ENCODE results near the gene SLC6A8.
A peak's percentile ranks its signal among the peaks of the same experiment; 100 is the strongest.
"Not testable (repeated sequence)": the region's sequence is repeated elsewhere in the genome, so short reads cannot be mapped to it uniquely, and the experiment has no call there.

SLC6A8 gene

DNA sequence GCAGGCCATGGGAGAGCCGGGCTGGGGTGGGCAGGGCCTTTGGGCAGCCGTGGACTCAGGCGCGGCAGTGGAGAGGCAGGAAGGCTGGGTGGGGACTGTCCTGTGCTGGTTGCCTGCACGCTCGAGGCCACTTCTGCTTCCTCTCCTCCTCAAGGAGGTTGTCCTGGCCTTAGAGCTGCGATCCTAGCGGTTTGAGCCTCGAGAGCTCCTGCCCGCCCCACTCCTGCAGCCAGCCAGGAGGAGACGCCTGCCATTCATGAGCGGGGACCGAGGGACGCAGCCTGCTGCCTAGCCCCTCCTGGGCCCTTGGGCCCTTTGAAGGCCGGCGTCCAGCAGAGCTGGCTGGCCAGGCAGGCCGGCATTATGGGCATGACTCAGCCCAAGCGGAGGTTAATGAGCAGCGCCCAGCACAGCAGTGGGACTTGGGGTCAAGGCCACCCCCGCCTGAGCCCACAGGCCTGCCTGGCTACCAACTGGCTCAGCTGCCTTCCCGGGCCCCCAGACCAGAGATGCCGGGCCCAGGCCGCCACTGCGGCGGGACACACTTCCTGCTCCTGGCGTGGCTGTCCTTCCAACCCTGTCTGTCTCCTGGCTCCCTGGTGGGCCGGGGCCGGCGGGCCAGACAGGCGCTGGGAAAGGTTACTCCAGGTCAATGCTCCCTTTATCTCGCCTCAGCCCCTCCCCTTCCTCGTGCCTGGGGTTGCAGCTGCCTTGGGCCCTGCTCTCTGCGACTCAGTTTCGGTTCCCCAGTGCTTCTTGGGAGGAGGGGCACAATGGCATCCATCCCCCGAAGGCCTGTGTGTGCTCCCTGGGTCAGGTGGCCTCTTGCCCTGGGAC is 38.8 kb downstream of the SLC6A8 start:
- peak; percentile 62 for DNase-seq (ENCODE audit: low read depth)
- TF ChIP-seq, protein P1, sequence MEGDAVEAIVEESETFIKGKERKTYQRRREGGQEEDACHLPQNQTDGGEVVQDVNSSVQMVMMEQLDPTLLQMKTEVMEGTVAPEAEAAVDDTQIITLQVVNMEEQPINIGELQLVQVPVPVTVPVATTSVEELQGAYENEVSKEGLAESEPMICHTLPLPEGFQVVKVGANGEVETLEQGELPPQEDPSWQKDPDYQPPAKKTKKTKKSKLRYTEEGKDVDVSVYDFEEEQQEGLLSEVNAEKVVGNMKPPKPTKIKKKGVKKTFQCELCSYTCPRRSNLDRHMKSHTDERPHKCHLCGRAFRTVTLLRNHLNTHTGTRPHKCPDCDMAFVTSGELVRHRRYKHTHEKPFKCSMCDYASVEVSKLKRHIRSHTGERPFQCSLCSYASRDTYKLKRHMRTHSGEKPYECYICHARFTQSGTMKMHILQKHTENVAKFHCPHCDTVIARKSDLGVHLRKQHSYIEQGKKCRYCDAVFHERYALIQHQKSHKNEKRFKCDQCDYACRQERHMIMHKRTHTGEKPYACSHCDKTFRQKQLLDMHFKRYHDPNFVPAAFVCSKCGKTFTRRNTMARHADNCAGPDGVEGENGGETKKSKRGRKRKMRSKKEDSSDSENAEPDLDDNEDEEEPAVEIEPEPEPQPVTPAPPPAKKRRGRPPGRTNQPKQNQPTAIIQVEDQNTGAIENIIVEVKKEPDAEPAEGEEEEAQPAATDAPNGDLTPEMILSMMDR (IDR thresholded peaks at IDR 0.05; ENCODE audit: low read depth, low read length, missing control alignments), result no peak
- peak overlapping the region; percentile 22; the same call in 1 of the 2 replicates for H3K4me3 ChIP-seq (ENCODE audit: low read depth, low read length)

DNA sequence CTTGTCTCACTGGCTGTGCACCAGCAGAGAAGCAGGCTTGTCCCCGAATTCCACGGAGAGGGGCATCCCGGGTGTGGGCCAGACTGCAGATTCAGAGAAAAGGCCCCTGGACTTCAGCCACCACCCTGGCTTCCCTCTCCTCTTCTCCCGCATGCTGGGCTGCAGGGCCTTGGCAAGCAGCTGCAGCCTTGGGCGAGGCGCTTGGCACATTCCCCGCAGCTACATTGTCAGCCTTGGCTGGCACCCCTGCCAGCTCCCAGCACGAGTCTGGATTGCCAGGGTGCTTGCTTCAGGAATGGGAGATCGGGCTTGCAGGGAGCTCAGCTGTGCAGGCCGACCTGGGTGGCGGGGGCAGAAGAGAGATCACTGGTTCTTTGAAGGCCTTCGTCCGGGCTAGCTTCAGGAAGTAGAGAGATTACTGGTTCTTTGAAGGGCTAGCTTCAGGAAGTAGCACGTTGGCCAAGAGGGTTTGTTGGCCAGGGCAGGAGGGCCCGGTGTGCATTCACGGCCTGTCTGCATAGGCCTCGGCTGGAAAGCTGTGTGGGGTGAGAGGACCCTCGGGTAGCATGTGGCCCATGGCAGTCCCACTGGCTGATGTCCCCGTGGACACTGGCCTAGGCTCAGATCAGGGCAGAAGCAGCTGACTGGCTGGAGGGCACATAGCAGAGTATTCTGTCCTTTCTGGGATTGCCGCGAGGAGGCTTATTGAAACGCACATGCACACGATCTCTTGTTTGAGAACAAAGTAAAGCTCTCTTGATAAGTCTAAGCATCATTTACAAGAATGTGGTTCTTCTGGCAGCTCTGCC is 39.6 kb downstream of the SLC6A8 start:
- DNase-seq (ENCODE audit: low read depth), result no peak
- H3K4me3 ChIP-seq (ENCODE audit: low read depth, low read length), result peak overlapping the region; percentile 19; the same call in 1 of the 2 replicates
- TF ChIP-seq, protein P1 (IDR thresholded peaks at IDR 0.05; ENCODE audit: low read depth, low read length, missing control alignments), result no peak

DNA sequence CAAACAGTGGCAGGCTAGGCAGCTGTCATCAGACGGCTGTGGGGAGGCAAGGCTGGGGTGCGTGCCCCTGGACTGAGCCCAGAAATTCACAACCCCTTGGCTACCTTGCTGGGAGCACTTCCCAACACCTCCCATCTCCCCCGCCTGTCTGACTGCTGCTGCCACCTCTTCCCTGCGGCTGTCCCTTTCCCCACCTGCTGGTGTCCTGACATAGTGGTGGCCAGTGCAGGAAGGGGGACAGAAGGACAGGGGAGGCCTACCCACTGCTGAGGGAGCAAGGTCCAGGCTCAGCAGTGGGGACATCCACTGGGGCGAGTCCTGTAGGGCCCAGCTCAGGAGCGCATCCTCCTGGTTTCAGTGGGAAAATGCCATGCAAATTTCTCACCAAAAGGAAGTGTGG is 40.4 kb downstream of the SLC6A8 start:
- TF ChIP-seq, protein P1 (IDR thresholded peaks at IDR 0.05; ENCODE audit: low read depth, low read length, missing control alignments), result no peak
- H3K4me3 ChIP-seq (ENCODE audit: low read depth, low read length), result no peak overlapping the region

DNA sequence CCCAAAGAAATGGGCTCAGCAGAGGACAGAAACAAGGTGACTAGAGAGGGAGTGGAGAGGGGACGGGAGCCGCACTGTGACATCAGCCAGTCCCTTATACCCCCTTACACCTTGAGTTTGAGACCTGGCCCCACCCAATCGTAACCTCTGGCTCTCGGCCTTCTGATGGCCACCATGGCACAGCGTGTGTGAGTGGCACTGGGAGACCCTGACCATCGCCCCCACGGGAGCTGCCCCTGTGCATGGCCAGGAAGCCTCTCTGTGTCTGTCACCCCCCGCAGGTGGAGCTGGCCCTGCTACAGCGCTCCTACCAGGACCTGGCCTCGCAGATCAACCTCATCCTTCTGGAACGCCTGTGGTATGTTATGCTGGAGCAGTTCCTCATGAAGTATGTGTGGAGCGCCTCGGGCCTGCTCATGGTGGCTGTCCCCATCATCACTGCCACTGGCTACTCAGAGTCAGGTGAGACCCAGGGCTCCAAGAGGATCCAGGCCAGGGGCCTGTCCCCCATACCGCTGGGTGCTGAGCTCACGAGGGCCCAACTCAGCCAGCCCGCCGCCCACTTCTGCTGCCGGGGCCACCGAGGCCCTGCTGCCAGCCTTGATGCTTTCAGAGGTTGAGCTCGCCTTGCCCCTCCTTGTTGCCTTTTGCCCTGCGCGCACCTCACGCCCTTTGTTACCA is 41.4 kb downstream of the SLC6A8 start:
- no peak overlapping the region for H3K4me3 ChIP-seq (ENCODE audit: low read depth, low read length)
- DNase-seq (ENCODE audit: low read depth), result no peak
- TF ChIP-seq, protein P1 (IDR thresholded peaks at IDR 0.05; ENCODE audit: low read depth, low read length, missing control alignments), result no peak

More for the DNA sequence above, 40.4 kb downstream of the SLC6A8 start:
- no peak for DNase-seq (ENCODE audit: low read depth)

DNA sequence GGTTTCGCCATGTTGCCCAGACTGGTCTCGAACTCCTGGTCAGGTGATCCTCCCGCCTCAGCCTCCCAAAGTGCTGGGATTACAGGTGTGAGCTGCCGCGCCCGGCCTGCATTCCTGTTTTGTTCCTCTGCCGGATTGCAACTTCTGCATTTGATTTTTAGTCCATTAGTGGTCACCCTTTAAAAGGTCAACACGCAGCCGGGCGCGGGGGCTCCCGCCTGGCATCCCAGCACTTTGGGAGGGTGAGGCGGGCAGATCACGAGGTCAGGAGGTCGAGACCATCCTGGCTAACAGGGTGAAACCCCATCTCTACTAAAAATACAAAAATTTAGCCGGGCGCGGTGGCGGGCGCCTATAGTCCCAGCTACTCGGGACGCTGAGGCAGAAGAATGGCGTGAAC is 42.4 kb downstream of the SLC6A8 start:
- not testable (repeated sequence) for DNase-seq (ENCODE audit: low read depth); H3K4me3 ChIP-seq (ENCODE audit: low read depth, low read length)

DNA sequence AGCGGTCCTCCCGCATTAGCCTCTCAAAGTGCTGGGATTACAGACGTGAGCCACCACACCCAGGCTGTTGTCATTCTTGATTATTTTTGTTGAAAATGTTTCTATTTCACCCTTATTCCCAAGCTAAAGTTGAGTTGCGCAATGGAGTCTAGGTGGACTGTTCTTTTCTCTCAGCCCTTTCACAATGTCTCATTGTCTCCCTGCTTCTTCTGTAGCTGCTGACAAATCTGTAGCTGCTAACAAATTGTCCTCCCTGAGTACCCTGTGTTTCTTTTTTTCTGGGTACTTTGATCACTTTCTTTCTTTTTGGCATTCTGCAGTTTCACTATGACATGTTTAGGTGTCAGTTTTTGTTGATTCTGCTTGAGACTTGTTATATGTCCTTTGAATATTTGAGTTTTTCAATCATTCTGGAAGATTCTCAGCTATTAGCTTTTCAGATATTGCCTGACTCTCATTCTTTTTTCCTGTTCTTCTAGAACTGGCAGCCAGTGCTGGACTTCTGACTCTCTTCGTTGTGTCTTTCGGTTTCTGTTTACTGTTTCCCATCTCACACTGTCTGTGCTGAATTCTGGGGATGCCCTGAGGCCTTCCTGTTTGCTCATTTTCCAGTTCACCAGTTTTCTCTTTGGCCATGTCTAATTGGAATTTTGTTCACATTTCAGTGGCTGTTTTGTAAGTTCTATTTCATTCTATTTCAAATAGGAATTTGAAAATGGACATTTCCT is 43.6 kb downstream of the SLC6A8 start:
- TF ChIP-seq, protein P1 (IDR thresholded peaks at IDR 0.05; ENCODE audit: low read depth, low read length, missing control alignments), result no peak
- no peak overlapping the region for H3K4me3 ChIP-seq (ENCODE audit: low read depth, low read length)
- no peak for DNase-seq (ENCODE audit: low read depth)

Measured in GM12864 (cell line).